GM19351 (cell line): ENCODE results near the gene COPZ2.
"Not testable (repeated sequence)": the region's sequence is repeated elsewhere in the genome, so short reads cannot be mapped to it uniquely, and the experiment has no call there.

Experiments
- ATAC-seq: cut with Tn5 transposase; IDR thresholded peaks from one replicate; pipeline ENCODE4 v1.9.1; 2021; ENCODE audit warnings: mild to moderate bottlenecking, moderate library complexity; ENCODE audit not compliant: unreplicated experiment

Gene COPZ2

GRCh38 chr17:48010193-48010592, 27.4 kb downstream of the COPZ2 start:
- no peak for ATAC-seq

- ATAC-seq = no peak
Measured at GRCh38 chr17:48006936-48007709, 30.5 kb downstream of the COPZ2 start.

- ATAC-seq = no peak
Measured at GRCh38 chr17:48004983-48005382, 32.6 kb downstream of the COPZ2 start.

- ATAC-seq = no peak
Measured at GRCh38 chr17:48003417-48004151, 34.0 kb downstream of the COPZ2 start.

GRCh38 chr17:48002916-48003416, 34.6 kb downstream of the COPZ2 start:
- no peak for ATAC-seq

- ATAC-seq = no peak
Measured at GRCh38 chr17:48002266-48002915, 35.2 kb downstream of the COPZ2 start.

GRCh38 chr17:48001657-48002056, 35.9 kb downstream of the COPZ2 start:
- not testable (repeated sequence) for ATAC-seq

- no peak for ATAC-seq
Measured at GRCh38 chr17:48001197-48001596, 36.4 kb downstream of the COPZ2 start.

- no peak for ATAC-seq
Measured at GRCh38 chr17:47999582-47999981, 38.0 kb downstream of the COPZ2 start.

GRCh38 chr17:47998044-47998443, 39.6 kb downstream of the COPZ2 start:
- no peak for ATAC-seq

- ATAC-seq = no peak
Measured at GRCh38 chr17:47997586-47997985, 40.0 kb downstream of the COPZ2 start.

- ATAC-seq = no peak
Measured at GRCh38 chr17:47996201-47996600, 41.4 kb downstream of the COPZ2 start.

GRCh38 chr17:47995241-47995935, 42.2 kb downstream of the COPZ2 start:
- no peak for ATAC-seq

- no peak for ATAC-seq
Measured at GRCh38 chr17:47994724-47995123, 42.9 kb downstream of the COPZ2 start.

- no peak for ATAC-seq
Measured at GRCh38 chr17:47993964-47994363, 43.6 kb downstream of the COPZ2 start.

GRCh38 chr17:47993031-47993564, 44.5 kb downstream of the COPZ2 start:
- no peak for ATAC-seq

- ATAC-seq = no peak
Measured at GRCh38 chr17:47992216-47992615, 45.4 kb downstream of the COPZ2 start.

- ATAC-seq = no peak
Measured at GRCh38 chr17:47990962-47991731, 46.5 kb downstream of the COPZ2 start.

GRCh38 chr17:47989700-47990099, 47.9 kb downstream of the COPZ2 start:
- ATAC-seq = no peak

- ATAC-seq = no peak
Measured at GRCh38 chr17:47989159-47989558, 48.4 kb downstream of the COPZ2 start.
